Neural crest cell (in vitro differentiated cells): ENCODE data around the gene CASTOR1. TPM values are rescaled to one million over a fixed set of nuclear protein-coding genes. Genes with fewer than 3 reads are reported as not detected.
A peak's percentile ranks its signal among the peaks of the same experiment; 100 is the strongest.

ENCODE experiments used
- DNase-seq: peaks from one replicate; pipeline ENCODE4 v3.0.0; 2021; ENCODE audit warnings: low read depth, mixed read lengths, low spot score
- H3K27ac Mint-ChIP-seq: one replicate; pipeline ENCODE4 v1.8.0; 2021; ENCODE audit warnings: mild to moderate bottlenecking, mixed read lengths; ENCODE audit not compliant: unreplicated experiment
- H3K27me3 Mint-ChIP-seq: 2 replicates; pipeline ENCODE4 v1.8.0; 2021; ENCODE audit warnings: low read depth, mild to moderate bottlenecking, mixed read lengths
- H3K36me3 Mint-ChIP-seq: 2 replicates; pipeline ENCODE4 v1.8.0; 2021; ENCODE audit warnings: low read depth, mild to moderate bottlenecking, mixed read lengths
- H3K4me1 Mint-ChIP-seq: 2 replicates; pipeline ENCODE4 v1.8.0; 2021; ENCODE audit warnings: mixed read lengths
- H3K4me3 Mint-ChIP-seq: one replicate; pipeline ENCODE4 v1.8.0; 2021; ENCODE audit warnings: mild to moderate bottlenecking, mixed read lengths
- H3K9me3 Mint-ChIP-seq: 2 replicates; pipeline ENCODE4 v1.8.0; 2021; ENCODE audit warnings: mixed read lengths
- CTCF ChIP-seq: fragments of 200-600 bp; sonication (generic); conservative IDR thresholded peaks from 2 replicates; pipeline ENCODE4 v1.5.0; 2021; ENCODE audit warnings: antibody characterized with exemption, mild to moderate bottlenecking
- total RNA-seq: library from RNA; stranded (reverse); gene quantifications from 2 replicates; pipeline ENCODE4 v1.2.1, GENCODE V29; 2021

CASTOR1 gene
- total RNA-seq, 1 donor from 2014 or later: 6.2 TPM

DNA sequence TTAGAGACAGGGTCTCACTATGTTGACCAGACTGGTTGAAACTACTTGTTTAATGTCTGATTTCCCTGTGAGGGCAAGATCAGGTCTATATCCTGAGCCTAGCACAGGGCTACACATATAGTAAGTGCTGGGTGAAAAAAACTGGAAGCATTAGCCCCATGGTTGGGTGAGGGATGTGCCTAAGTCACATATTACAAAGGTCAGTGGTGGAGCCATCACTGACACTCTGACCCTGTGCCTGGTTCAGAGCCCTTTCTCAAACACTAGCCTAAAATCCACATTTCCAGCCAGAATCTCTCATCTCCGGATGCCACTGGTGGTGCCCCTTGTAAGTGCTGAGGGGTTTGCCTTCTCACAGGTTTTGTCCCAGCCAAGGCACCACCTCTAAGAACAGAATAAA, 28.5 kb upstream of the CASTOR1 start:
- Mint-ChIP-seq H3K9me3 (no peaks in the 10 kb centered on the region), H3K4me1 (peaks cover 7% of the 10 kb centered on the region), H3K36me3 (no peaks in the 10 kb centered on the region), H3K4me3 (no peak overlapping the region), H3K27ac (no peak overlapping the region), H3K27me3 (no peaks in the 10 kb centered on the region)
- no peak for DNase-seq
- TF ChIP-seq CTCF: no peak

- Mint-ChIP-seq H3K27me3 (no peaks in the 10 kb centered on the region), H3K27ac (peak overlapping the region; percentile 79), H3K4me1 (peaks cover 14% of the 10 kb centered on the region), H3K9me3 (no peaks in the 10 kb centered on the region), H3K4me3 (no peak overlapping the region), H3K36me3 (no peaks in the 10 kb centered on the region)
- TF ChIP-seq CTCF: no peak
- no peak for DNase-seq
These were observed 26.8 kb upstream of the CASTOR1 start for GRCh38 chr22:30315962-30316576.

DNA sequence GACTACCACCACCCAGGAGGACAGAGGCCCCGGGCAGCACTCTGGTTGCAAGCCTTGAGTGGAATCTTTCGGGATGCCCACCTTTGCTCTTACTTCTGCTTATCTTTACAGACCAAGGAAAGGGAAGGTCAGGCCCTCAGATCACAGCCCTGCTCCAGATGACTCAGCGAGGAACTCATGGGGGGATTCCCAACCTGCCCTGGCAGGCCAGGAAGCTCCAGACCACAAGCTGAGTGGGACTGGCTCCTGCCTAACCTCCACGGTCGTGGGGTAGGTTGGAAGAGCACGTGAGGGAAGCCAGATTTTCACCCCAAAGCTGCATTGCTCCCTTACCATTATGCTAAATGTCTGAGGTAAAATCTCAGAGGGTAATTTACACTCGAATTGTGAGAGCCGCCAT, 25.6 kb upstream of the CASTOR1 start:
- Mint-ChIP-seq H3K4me1 (peaks cover 14% of the 10 kb centered on the region), H3K27ac (no peak overlapping the region), H3K36me3 (no peaks in the 10 kb centered on the region), H3K9me3 (no peaks in the 10 kb centered on the region), H3K4me3 (no peak overlapping the region), H3K27me3 (no peaks in the 10 kb centered on the region)
- TF ChIP-seq CTCF: no peak
- no peak for DNase-seq

- H3K27ac Mint-ChIP-seq: no peak overlapping the region
- no peak overlapping the region for H3K4me3 Mint-ChIP-seq
- no peak for TF ChIP-seq CTCF
- peaks cover 9% of the 10 kb centered on the region for H3K4me1 Mint-ChIP-seq
- DNase-seq: no peak
- H3K27me3 Mint-ChIP-seq: no peaks in the 10 kb centered on the region
- H3K36me3 Mint-ChIP-seq: no peaks in the 10 kb centered on the region
- no peaks in the 10 kb centered on the region for H3K9me3 Mint-ChIP-seq
These were observed 24.4 kb upstream of the CASTOR1 start for GRCh38 chr22:30313527-30314363.

GRCh38 chr22:30312053-30312452, 22.7 kb upstream of the CASTOR1 start:
- H3K4me1 Mint-ChIP-seq: peaks cover 16% of the 10 kb centered on the region
- no peak overlapping the region for H3K27ac Mint-ChIP-seq
- no peaks in the 10 kb centered on the region for H3K36me3 Mint-ChIP-seq
- no peaks in the 10 kb centered on the region for H3K9me3 Mint-ChIP-seq
- no peaks in the 10 kb centered on the region for H3K27me3 Mint-ChIP-seq
- DNase-seq: no peak
- H3K4me3 Mint-ChIP-seq: no peak overlapping the region
- TF ChIP-seq CTCF: no peak
